ENCODE data around the gene NHS.

GRCh38 chrX:17768997-17769396 lies 394.0 kb downstream of the NHS start:
- TF ChIP-seq CTCF (IDR thresholded peaks at IDR 0.05; ENCODE audit: low read length) (no peak), EZH2 (IDR thresholded peaks at IDR 0.05; ENCODE audit: borderline replicate concordance, low read length) (no peak)

All from OCI-LY1 (cell line).